ENCODE data around the gene GRK4.

DNA sequence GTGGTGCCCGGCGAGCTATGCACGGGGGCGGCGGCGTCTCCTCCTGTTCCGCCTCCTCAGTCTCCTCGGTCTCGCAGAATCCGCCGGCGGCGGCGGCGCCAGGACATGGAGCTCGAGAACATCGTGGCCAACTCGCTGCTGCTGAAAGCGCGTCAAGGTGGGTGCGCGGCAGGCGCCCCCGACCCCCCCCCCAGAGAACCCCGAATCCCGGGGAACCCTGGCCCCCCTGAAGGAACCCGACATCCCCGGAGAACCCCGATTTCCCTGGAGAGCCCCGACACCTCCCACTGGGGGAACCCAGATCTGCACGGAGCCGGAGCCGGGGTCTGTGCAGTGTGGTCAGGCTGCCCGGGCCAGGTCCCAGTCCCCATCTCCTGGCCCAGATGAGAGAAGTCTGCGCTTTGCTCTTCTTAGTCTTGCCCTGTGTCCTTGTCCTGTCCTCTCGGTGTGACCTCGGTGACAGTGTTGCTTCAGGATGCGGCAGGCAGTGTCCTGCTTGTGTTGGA, 648 bp downstream of the GRK4 start:
- no peak for TF ChIP-seq EZH2phosphoT487 (IDR thresholded peaks at IDR 0.05; ENCODE audit: insufficient read depth, low read depth)
- no peak for TF ChIP-seq EZH2 (IDR thresholded peaks at IDR 0.05; ENCODE audit: insufficient read depth, poor library complexity, severe bottlenecking)

Measured in GM23248 (cell line).